ENCODE data around the gene ARFGAP2. TPM values are rescaled to one million over a fixed set of nuclear protein-coding genes. Genes with fewer than 3 reads are reported as not detected.

The ARFGAP2 gene
- total RNA-seq, 1 donor, result 182 TPM

- Histone ChIP-seq H3K9me3 (ENCODE audit: low read depth, low read length) (no peaks in the 10 kb centered on the region), H3K4me3 (ENCODE audit: low read length) (no peak overlapping the region), H3K27me3 (ENCODE audit: insufficient read depth, low read length) (no peaks in the 10 kb centered on the region), H3K4me1 (ENCODE audit: insufficient read depth, low read length) (no peaks in the 10 kb centered on the region)
These were observed 12.4 kb downstream of the ARFGAP2 start for GRCh38 chr11:47164321-47164720.

- Histone ChIP-seq H3K9me3 (ENCODE audit: low read depth, low read length) (no peaks in the 10 kb centered on the region), H3K4me3 (ENCODE audit: low read length) (no peak overlapping the region), H3K4me1 (ENCODE audit: insufficient read depth, low read length) (no peaks in the 10 kb centered on the region), H3K27me3 (ENCODE audit: insufficient read depth, low read length) (no peaks in the 10 kb centered on the region)
These were observed 12.8 kb downstream of the ARFGAP2 start for GRCh38 chr11:47163898-47164297.

GRCh38 chr11:47163193-47163592 lies 13.5 kb downstream of the ARFGAP2 start:
- Histone ChIP-seq H3K4me1 (ENCODE audit: insufficient read depth, low read length) (no peaks in the 10 kb centered on the region), H3K4me3 (ENCODE audit: low read length) (no peak overlapping the region), H3K27me3 (ENCODE audit: insufficient read depth, low read length) (no peaks in the 10 kb centered on the region), H3K9me3 (ENCODE audit: low read depth, low read length) (no peaks in the 10 kb centered on the region)

- Histone ChIP-seq H3K27me3 (ENCODE audit: insufficient read depth, low read length) (no peaks in the 10 kb centered on the region), H3K4me1 (ENCODE audit: insufficient read depth, low read length) (no peaks in the 10 kb centered on the region), H3K9me3 (ENCODE audit: low read depth, low read length) (no peaks in the 10 kb centered on the region), H3K4me3 (ENCODE audit: low read length) (no peak overlapping the region)
These were observed 14.3 kb downstream of the ARFGAP2 start for GRCh38 chr11:47162426-47162825.

GRCh38 chr11:47161890-47162289 lies 14.8 kb downstream of the ARFGAP2 start:
- Histone ChIP-seq H3K9me3 (ENCODE audit: low read depth, low read length) (no peaks in the 10 kb centered on the region), H3K4me3 (ENCODE audit: low read length) (no peak overlapping the region), H3K27me3 (ENCODE audit: insufficient read depth, low read length) (no peaks in the 10 kb centered on the region), H3K4me1 (ENCODE audit: insufficient read depth, low read length) (no peaks in the 10 kb centered on the region)

GRCh38 chr11:47161134-47161854 lies 15.4 kb downstream of the ARFGAP2 start:
- Histone ChIP-seq H3K4me1 (ENCODE audit: insufficient read depth, low read length) (no peaks in the 10 kb centered on the region), H3K27me3 (ENCODE audit: insufficient read depth, low read length) (no peaks in the 10 kb centered on the region), H3K4me3 (ENCODE audit: low read length) (no peak overlapping the region)

GRCh38 chr11:47160753-47161133 lies 15.9 kb downstream of the ARFGAP2 start:
- peaks cover 5% of the 10 kb centered on the region for H3K4me1 ChIP-seq (ENCODE audit: insufficient read depth, low read length)
- no peaks in the 10 kb centered on the region for H3K9me3 ChIP-seq (ENCODE audit: low read depth, low read length)
- no peak overlapping the region for H3K4me3 ChIP-seq (ENCODE audit: low read length)
- H3K27me3 ChIP-seq (ENCODE audit: insufficient read depth, low read length), result no peaks in the 10 kb centered on the region

More at GRCh38 chr11:47161134-47161854, 15.4 kb downstream of the ARFGAP2 start:
- no peaks in the 10 kb centered on the region for H3K9me3 ChIP-seq (ENCODE audit: low read depth, low read length)

GRCh38 chr11:47158242-47158641 lies 18.4 kb downstream of the ARFGAP2 start:
- no peaks in the 10 kb centered on the region for H3K9me3 ChIP-seq (ENCODE audit: low read depth, low read length)
- H3K4me3 ChIP-seq (ENCODE audit: low read length), result no peak overlapping the region
- H3K4me1 ChIP-seq (ENCODE audit: insufficient read depth, low read length), result peaks cover 24% of the 10 kb centered on the region
- no peaks in the 10 kb centered on the region for H3K27me3 ChIP-seq (ENCODE audit: insufficient read depth, low read length)

GRCh38 chr11:47157805-47158204 lies 18.9 kb downstream of the ARFGAP2 start:
- Histone ChIP-seq H3K9me3 (ENCODE audit: low read depth, low read length) (no peaks in the 10 kb centered on the region), H3K4me3 (ENCODE audit: low read length) (no peak overlapping the region), H3K4me1 (ENCODE audit: insufficient read depth, low read length) (peaks cover 28% of the 10 kb centered on the region), H3K27me3 (ENCODE audit: insufficient read depth, low read length) (no peaks in the 10 kb centered on the region)

- no peaks in the 10 kb centered on the region for H3K9me3 ChIP-seq (ENCODE audit: low read depth, low read length)
- no peak overlapping the region for H3K4me3 ChIP-seq (ENCODE audit: low read length)
- H3K27me3 ChIP-seq (ENCODE audit: insufficient read depth, low read length), result no peaks in the 10 kb centered on the region
- peaks cover 34% of the 10 kb centered on the region for H3K4me1 ChIP-seq (ENCODE audit: insufficient read depth, low read length)
These were observed 19.7 kb downstream of the ARFGAP2 start for GRCh38 chr11:47156951-47157350.

GRCh38 chr11:47156333-47156732 lies 20.3 kb downstream of the ARFGAP2 start:
- H3K4me1 ChIP-seq (ENCODE audit: insufficient read depth, low read length), result peaks cover 34% of the 10 kb centered on the region
- H3K4me3 ChIP-seq (ENCODE audit: low read length), result no peak overlapping the region
- H3K27me3 ChIP-seq (ENCODE audit: insufficient read depth, low read length), result no peaks in the 10 kb centered on the region
- no peaks in the 10 kb centered on the region for H3K9me3 ChIP-seq (ENCODE audit: low read depth, low read length)

- Histone ChIP-seq H3K9me3 (ENCODE audit: low read depth, low read length) (no peaks in the 10 kb centered on the region), H3K27me3 (ENCODE audit: insufficient read depth, low read length) (no peaks in the 10 kb centered on the region), H3K4me3 (ENCODE audit: low read length) (no peak overlapping the region), H3K4me1 (ENCODE audit: insufficient read depth, low read length) (peaks cover 34% of the 10 kb centered on the region)
These were observed 20.8 kb downstream of the ARFGAP2 start for GRCh38 chr11:47155879-47156278.

GRCh38 chr11:47154616-47155570 lies 21.8 kb downstream of the ARFGAP2 start:
- Histone ChIP-seq H3K27me3 (ENCODE audit: insufficient read depth, low read length) (no peaks in the 10 kb centered on the region), H3K4me3 (ENCODE audit: low read length) (no peak overlapping the region), H3K4me1 (ENCODE audit: insufficient read depth, low read length) (peaks cover 34% of the 10 kb centered on the region), H3K9me3 (ENCODE audit: low read depth, low read length) (no peaks in the 10 kb centered on the region)

- Histone ChIP-seq H3K9me3 (ENCODE audit: low read depth, low read length) (no peaks in the 10 kb centered on the region), H3K4me1 (ENCODE audit: insufficient read depth, low read length) (peaks cover 34% of the 10 kb centered on the region), H3K4me3 (ENCODE audit: low read length) (no peak overlapping the region), H3K27me3 (ENCODE audit: insufficient read depth, low read length) (no peaks in the 10 kb centered on the region)
These were observed 23.4 kb downstream of the ARFGAP2 start for GRCh38 chr11:47152953-47153950.

Measured in mononuclear cell (primary cell).